ENCODE results near the gene HOXA10. TPM values are rescaled to one million over a fixed set of nuclear protein-coding genes. Genes with fewer than 3 reads are reported as not detected.

Gene HOXA10
- total RNA-seq, 3 donors from 2014 or later = 25.0 to 56.9 (median 25.8) TPM

DNA sequence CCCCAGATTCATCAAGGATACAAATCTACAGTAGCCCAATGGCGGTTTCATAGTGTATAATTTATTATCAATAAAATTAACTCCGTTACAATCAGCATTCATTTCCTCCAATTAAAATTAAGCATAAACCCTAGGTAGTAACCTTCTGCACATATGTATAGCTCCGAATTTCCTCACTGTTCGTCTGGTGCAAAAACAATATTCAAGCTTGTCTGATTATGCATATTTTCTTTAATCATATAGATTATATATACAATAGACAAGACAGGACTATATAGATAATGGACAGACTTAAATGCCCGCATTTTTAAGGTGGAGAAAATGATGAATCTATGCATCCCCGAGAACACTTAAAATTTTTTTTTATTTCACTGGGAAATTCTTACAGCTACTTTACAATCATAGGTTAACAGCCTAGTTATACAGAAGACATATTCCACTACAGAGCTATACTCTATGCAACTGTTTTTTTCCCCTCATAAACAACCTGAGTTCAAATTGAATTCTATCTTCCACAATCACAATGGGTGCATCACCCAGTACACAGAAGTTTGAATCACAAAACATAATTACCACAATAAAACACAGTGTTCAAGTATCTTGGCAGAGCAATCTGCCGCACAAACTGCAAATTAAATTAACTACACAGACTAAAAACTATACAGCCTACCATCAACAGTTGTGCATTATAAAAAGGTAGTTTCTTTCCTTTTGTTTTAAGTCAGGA, 11.4 kb downstream of the HOXA10 start:
- intact Hi-C loops (cut with DNase I, micrococcal nuclease) = loop anchor here (5.0 to 10.0 kb wide), 2 partner anchors 795 to 1298 kb away; no protein-coding TSS in a partner anchor
- H3K9me3 ChIP-seq = no peaks in the 10 kb centered on the region
- ATAC-seq = no peak
- no peak for DNase-seq
- H3K4me3 ChIP-seq = no peak overlapping the region
- H3K4me1 ChIP-seq (ENCODE audit: low read depth) = peaks cover 10% of the 10 kb centered on the region
- H3K36me3 ChIP-seq (ENCODE audit: low read depth) = no peaks in the 10 kb centered on the region
- TF ChIP-seq, protein P1, sequence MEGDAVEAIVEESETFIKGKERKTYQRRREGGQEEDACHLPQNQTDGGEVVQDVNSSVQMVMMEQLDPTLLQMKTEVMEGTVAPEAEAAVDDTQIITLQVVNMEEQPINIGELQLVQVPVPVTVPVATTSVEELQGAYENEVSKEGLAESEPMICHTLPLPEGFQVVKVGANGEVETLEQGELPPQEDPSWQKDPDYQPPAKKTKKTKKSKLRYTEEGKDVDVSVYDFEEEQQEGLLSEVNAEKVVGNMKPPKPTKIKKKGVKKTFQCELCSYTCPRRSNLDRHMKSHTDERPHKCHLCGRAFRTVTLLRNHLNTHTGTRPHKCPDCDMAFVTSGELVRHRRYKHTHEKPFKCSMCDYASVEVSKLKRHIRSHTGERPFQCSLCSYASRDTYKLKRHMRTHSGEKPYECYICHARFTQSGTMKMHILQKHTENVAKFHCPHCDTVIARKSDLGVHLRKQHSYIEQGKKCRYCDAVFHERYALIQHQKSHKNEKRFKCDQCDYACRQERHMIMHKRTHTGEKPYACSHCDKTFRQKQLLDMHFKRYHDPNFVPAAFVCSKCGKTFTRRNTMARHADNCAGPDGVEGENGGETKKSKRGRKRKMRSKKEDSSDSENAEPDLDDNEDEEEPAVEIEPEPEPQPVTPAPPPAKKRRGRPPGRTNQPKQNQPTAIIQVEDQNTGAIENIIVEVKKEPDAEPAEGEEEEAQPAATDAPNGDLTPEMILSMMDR (IDR thresholded peaks at IDR 0.05) = no peak

DNA sequence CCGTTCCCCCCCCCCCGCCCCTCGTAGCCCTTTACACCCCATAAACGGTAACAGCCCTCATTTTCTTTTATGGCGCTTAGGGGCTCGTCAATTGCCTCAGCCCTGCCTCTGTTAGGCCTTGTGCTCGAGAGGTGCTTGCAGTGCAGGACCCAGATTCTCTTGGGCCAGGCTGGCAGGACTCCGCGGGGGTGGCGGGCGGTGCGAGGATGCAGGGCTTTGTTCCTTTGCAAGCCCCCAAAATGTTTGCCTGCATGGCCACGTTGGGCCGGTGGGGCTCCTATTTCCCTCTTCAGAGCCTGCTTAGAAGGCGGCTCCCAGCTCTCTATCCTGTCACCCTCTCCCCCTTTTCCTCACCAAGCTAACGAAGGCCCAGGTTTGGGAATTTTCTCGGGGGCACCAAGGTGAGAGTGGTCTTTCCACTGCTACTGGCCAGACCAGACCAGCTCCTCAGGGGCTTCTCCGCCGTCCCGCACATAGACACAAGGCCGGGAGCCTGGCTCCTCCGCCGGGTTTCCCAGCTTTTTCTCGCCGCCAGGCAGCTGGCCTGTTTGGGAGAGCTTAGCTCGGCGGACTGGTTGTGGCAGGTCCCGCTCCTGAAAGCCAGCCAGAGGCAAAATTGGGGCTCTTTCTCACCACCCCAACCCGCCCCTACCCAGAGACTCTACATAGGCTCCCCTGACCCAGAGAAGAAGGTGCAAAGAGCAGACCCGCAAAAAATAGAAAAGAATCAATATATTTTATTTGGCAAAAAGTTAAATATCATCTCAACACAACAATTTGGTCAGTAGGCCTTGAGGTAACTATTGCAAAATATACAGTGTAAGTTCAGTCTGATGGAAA, 12.2 kb downstream of the HOXA10 start:
- H3K4me3 ChIP-seq = no peak overlapping the region
- peak in 2 of 3 donors; percentile 71 to 81 for DNase-seq
- peaks cover 14% of the 10 kb centered on the region for H3K4me1 ChIP-seq (ENCODE audit: low read depth)
- TF ChIP-seq, protein P1 (IDR thresholded peaks at IDR 0.05) = no peak
- ATAC-seq = peak; percentile 10
- H3K36me3 ChIP-seq (ENCODE audit: low read depth) = no peaks in the 10 kb centered on the region
- no peaks in the 10 kb centered on the region for H3K9me3 ChIP-seq
- intact Hi-C loops (cut with DNase I, micrococcal nuclease) = loop anchor here (5.0 to 10.0 kb wide), 2 partner anchors 795 to 1297 kb away; no protein-coding TSS in a partner anchor

DNA sequence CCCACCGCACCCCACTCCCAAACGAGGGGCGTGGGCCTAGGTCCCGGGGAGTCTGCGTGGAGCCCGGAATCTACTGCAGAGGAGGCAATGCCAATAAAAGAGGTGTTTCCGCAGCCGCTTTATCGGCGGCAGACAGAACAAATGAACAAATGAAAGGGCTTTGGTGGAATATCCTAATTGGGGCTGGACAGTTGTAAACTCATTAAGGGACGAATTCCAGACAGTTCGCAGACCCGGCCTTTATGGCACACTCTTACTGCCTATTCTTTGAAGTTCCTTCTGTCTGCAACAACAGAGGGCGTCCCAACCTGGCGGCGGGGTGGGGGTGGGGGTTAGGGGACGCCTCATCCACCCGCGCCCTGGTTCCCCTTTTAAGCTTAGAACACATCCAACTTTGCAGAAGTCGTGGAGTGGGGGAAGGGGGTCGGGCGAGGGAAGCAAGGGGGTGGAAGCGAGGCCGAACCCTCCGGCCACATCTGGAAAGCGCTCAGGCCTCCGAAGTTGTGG, 12.9 kb downstream of the HOXA10 start:
- peak; percentile 74 to 79 (median 75) for DNase-seq
- intact Hi-C loops (cut with DNase I, micrococcal nuclease) = loop anchor here (5.0 to 10.0 kb wide), 2 partner anchors 794 to 1296 kb away; no protein-coding TSS in a partner anchor
- TF ChIP-seq, protein P1 (IDR thresholded peaks at IDR 0.05) = no peak

DNA sequence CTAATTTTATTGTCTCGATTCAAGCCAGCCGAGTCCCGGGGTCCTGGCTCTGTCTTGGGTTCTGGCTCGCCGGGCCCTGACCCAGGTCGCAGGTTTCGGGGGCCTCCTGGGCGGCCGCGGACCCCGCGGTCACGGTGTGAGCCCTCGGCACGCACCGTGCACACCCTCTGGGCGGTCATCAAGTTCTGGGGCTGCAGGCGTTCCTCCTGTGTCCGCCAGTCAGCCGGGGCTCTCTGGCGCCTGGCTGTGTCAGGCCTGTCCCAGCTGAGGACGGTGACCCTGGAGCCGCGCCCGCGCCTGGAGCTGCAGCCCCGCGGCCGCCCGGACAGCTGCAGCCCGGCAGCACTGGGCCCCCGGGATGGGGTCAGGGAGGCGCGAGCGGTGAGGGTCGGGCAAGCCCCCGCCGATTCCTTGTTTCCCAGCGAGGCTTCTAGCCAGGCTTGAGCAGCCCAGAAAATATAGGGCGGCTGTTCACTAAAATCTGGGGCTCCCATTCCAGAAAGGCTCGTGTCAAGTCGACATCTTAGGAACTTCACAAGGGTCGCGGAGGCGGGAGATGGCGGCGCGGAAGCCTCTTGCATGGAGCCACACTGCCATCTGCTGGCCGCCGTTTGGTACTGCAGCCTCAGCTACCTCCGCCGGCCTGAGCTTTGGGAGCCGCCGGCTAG, 13.4 kb downstream of the HOXA10 start:
- H3K9me3 ChIP-seq = no peaks in the 10 kb centered on the region
- peaks cover 19% of the 10 kb centered on the region for H3K4me1 ChIP-seq (ENCODE audit: low read depth)
- H3K4me3 ChIP-seq = peak overlapping the region; percentile 15
- peak; percentile 70 for ATAC-seq
- no peaks in the 10 kb centered on the region for H3K36me3 ChIP-seq (ENCODE audit: low read depth)
- peak; percentile 93 to 94 (median 94) for DNase-seq
- TF ChIP-seq, protein P1 (IDR thresholded peaks at IDR 0.05) = peak; percentile 99
- intact Hi-C loops (cut with DNase I, micrococcal nuclease) = loop anchor here (5.0 to 10.0 kb wide), 2 partner anchors 793 to 1296 kb away; no protein-coding TSS in a partner anchor

More for the DNA sequence above, 12.9 kb downstream of the HOXA10 start:
- Histone ChIP-seq H3K4me1 (ENCODE audit: low read depth) (peaks cover 15% of the 10 kb centered on the region), H3K36me3 (ENCODE audit: low read depth) (no peaks in the 10 kb centered on the region), H3K9me3 (no peaks in the 10 kb centered on the region), H3K4me3 (peak overlapping the region; percentile 15)
- ATAC-seq = peak; percentile 28

DNA sequence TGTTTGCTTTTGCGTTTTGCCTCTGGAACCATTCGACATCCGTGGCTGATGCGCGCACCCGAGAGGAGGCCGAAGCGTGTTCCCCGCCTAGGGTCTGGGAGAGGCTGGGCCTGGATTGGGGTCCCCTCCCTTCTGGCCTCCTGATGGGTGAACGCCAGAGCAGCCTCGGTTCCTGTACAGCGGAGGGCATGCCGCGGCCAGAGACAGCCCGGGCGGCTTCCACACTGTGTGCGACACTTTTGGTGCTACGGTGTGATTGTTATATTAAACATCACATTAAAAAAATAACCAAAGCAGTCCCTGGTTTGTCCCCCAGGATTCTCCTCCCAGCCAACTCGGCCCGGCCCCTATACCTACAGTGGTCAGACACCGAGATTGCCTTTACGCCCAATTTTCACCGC, 14.0 kb downstream of the HOXA10 start:
- peaks cover 22% of the 10 kb centered on the region for H3K4me1 ChIP-seq (ENCODE audit: low read depth)
- DNase-seq (peak in 2 of 3 donors; percentile 61 to 66), ATAC-seq (no peak)
- TF ChIP-seq, protein P1 (IDR thresholded peaks at IDR 0.05) = no peak
- no peak overlapping the region for H3K4me3 ChIP-seq
- intact Hi-C loops (cut with DNase I, micrococcal nuclease) = loop anchor here (5.0 to 10.0 kb wide), 2 partner anchors 793 to 1295 kb away; no protein-coding TSS in a partner anchor
- H3K36me3 ChIP-seq (ENCODE audit: low read depth) = no peaks in the 10 kb centered on the region
- H3K9me3 ChIP-seq = no peaks in the 10 kb centered on the region

Data from mucosa of descending colon (tissue), 3 donors.